Tibial nerve (tissue), 4 donors: ENCODE results near the gene FAM131B. TPM values are rescaled to one million over a fixed set of nuclear protein-coding genes. Genes with fewer than 3 reads are reported as not detected.

ENCODE experiments used
- DNase-seq, 2 donors: peaks; one replicate each; pipeline ENCODE4 v3.0.0-alpha.2; 2019; ENCODE audit warnings: low spot score in 2 of 2
- H3K27ac ChIP-seq, 4 donors: fragments of 200-600 bp; sonication (generic) in 3 of 4; one replicate each; pipeline ENCODE4 v1.5.1; 2017 to 2019; ENCODE audit warnings: mild to moderate bottlenecking in 1 of 4
- H3K27me3 ChIP-seq, 2 donors: fragments of 200-600 bp; sonication (generic) in 1 of 2; one replicate each; pipeline versions ENCODE4 v1.5.1 to v1.6.0; 2017 to 2019
- H3K36me3 ChIP-seq, 3 donors: fragments of 200-600 bp; sonication (generic); one replicate each; pipeline ENCODE4 v1.5.1; 2018 to 2019
- H3K4me1 ChIP-seq, 4 donors: fragments of 200-600 bp; sonication (generic) in 3 of 4; one replicate each; pipeline ENCODE4 v1.5.1; 2017 to 2019
- H3K4me3 ChIP-seq, 4 donors: fragments of 200-600 bp; sonication (generic) in 3 of 4; one replicate each; pipeline ENCODE4 v1.5.1; 2017 to 2019; ENCODE audit warnings: mild to moderate bottlenecking in 1 of 4, moderate library complexity in 1 of 4
- H3K9me3 ChIP-seq, 4 donors: fragments of 200-600 bp; sonication (generic) in 3 of 4; one replicate each; pipeline ENCODE4 v1.5.1; 2017 to 2019
- EP300 ChIP-seq, 2 donors: sonication (generic); formaldehyde crosslinking; IDR thresholded peaks; one replicate each; pipeline ENCODE4 v1.6.1; 2017; ENCODE audit warnings: antibody characterized with exemption in 2 of 2, mild to moderate bottlenecking in 1 of 2
- POLR2A ChIP-seq, 2 donors: fragments of 450-650 bp; IDR thresholded peaks; one replicate each; pipeline ENCODE4 v1.6.1; 2017; ENCODE audit warnings: antibody characterized with exemption in 2 of 2, mild to moderate bottlenecking in 2 of 2, moderate library complexity in 2 of 2
- WGBS, 2 donors: methylation state at CpG; one replicate each; pipeline ENCODE4 v1.1.5; 2018; 5-methylcytosine and 5-hydroxymethylcytosine counted together
- total RNA-seq, 4 donors: library from RNA; depleted of rRNA; stranded (reverse); fragments of >200 nt; gene quantifications; one replicate each; pipeline ENCODE4 v1.1.0, GENCODE V29; 2016
- TF ChIP-seq, protein P1 (sequence below), 5 experiments: fragments of 200-600 bp in 3 of 5; fragments of 450-650 bp in 2 of 5; sonication (generic) in 3 of 5; IDR thresholded peaks; one replicate each; pipeline ENCODE4 v1.5.1; 2016 to 2019; ENCODE audit warnings: antibody characterized with exemption in 5 of 5, mild to moderate bottlenecking in 3 of 5, moderate library complexity in 2 of 5

FAM131B gene
- total RNA-seq, result 1 to 10 TPM; 1.2 to 9.0 (median 1.5) TPM

DNA sequence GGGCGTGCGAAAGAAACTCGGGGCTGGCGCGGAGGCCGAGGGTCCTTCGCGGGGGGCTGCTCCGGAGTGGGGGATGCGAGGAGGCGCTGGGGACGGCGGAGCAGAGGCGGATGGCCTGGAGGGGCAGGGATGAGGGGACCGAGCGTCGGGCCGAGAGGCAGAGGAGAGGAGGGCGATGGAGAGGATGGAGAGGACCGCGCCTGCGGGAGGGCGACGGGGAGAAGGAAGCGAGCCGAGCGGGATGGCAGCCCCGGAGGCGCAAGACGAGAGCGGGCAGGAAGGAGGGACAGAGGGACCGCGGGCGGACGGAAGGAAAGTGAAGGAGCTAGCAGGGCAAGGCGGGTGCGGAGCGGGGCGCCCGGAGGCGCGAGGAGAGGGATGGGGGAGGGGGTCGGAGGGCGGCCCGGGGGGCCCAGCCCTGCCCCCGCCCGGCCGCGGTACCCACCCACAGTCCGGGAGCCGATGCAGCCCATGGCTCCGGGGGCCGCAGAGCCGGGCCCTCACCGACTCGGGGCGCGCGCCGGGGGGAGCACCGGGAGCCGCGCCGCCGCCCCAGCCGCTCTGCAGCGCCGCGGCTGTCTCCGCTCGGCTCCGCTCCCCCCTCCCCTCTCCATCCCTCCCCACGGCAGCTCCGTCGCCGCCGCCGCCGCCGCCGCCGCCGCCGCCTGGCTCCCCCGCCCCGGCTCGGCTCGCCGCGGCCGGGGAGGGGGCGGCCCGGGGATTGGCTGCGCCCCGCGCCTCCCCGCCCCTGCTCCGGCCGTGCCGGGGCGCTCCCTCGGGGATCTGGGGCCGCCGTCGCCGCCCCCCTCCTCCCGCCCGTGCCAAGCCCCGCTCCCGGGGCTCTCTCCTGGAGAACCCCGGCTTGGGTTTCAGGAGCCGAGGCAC is at the start of gene FAM131B:
Gene FAM131B, minus strand, starts transcription at position 583 of the 885 bp plus-strand sequence. Its CDS starts 110 bp downstream, at position 473.
- Histone ChIP-seq H3K27me3 (peaks cover 0 to 39% of the 10 kb centered on the region in 2 donors), H3K27ac (peak within 1 kb of the TSS in 1 of 4 donors; percentile 52), H3K4me1 (peaks cover 0 to 23% (median 9%) of the 10 kb centered on the region in 4 donors), H3K4me3 (peak within 1 kb of the TSS; percentile 42 to 78 (median 50)), H3K9me3 (no peaks in the 10 kb centered on the region), H3K36me3 (no peaks in the 10 kb centered on the region)
- 2% methylated on average over 36 to 68 of the region's 112 CpGs for WGBS, 2 donors
- DNase-seq, result no peak
- TF ChIP-seq, protein P1, sequence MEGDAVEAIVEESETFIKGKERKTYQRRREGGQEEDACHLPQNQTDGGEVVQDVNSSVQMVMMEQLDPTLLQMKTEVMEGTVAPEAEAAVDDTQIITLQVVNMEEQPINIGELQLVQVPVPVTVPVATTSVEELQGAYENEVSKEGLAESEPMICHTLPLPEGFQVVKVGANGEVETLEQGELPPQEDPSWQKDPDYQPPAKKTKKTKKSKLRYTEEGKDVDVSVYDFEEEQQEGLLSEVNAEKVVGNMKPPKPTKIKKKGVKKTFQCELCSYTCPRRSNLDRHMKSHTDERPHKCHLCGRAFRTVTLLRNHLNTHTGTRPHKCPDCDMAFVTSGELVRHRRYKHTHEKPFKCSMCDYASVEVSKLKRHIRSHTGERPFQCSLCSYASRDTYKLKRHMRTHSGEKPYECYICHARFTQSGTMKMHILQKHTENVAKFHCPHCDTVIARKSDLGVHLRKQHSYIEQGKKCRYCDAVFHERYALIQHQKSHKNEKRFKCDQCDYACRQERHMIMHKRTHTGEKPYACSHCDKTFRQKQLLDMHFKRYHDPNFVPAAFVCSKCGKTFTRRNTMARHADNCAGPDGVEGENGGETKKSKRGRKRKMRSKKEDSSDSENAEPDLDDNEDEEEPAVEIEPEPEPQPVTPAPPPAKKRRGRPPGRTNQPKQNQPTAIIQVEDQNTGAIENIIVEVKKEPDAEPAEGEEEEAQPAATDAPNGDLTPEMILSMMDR (IDR thresholded peaks at IDR 0.05), result no peak

DNA sequence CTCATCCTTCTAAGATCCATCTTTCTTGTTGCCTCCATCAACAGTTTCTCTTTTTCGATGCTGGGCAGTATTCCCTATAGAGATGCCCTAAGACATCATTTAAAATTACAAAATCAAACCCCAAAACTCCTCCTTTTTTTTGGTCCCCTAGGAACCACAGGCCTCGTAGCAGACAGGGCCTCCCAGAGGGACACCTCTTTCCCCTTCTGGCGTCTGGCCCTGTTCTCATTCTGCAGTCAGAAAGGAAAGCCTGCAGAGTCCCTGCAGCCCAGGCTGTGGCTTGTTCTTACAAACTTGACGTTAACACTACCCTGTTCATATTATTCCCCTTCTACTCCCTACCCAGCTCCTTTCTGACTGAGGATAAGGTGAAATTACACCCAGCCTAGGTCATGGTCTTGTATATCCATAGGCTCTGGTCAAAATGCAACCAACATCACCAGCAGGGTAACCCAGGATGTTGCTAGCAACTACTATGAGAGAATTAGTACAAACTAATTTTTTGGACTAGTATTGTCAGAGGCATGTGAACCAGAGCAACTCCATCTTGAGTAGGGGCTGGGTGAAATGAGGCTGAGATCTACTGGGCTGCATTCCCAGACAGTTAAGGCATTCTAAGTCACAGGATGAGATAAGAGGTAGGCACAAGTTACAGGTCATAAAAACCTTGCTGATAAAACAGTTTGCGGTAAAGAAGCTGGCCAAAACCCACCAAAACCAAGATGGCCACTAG is 49.6 kb upstream of the FAM131B start:
- Histone ChIP-seq H3K36me3 (no peaks in the 10 kb centered on the region), H3K27ac (no peak overlapping the region), H3K9me3 (no peaks in the 10 kb centered on the region), H3K4me1 (peaks cover 0 to 24% (median 11%) of the 10 kb centered on the region in 4 donors), H3K27me3 (peaks cover 0 to 5% of the 10 kb centered on the region in 2 donors), H3K4me3 (no peak overlapping the region)
- TF ChIP-seq, protein P1 (IDR thresholded peaks at IDR 0.05), result no peak
- TF ChIP-seq EP300 (IDR thresholded peaks at IDR 0.05), result no peak
- no peak for TF ChIP-seq POLR2A (IDR thresholded peaks at IDR 0.05)
- 82 to 85% methylated on average over 5 of the region's 5 CpGs for WGBS, 2 donors
- no peak for DNase-seq

DNA sequence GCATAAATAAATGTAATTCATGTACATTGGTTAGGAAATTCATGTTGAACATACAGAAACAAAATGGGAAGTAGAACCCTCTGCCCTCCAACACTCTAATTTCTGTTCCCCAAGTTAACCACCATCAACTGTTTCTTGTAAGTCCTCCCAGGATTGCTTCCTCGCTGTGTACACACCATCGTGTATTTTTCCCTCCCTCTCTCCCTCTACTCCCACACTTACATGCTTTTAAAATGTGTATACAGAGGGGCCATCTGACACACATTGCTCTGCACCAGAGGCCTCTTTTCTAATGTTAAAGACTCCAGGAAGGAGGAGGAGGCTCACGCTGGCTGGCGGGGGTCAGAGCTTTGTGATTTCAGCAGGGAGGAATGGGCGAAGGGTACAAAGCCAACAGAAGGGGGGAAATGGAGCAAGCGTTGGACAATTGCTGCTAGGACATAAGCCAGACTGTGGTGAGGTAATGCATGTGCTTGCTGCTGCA is 48.0 kb upstream of the FAM131B start:
- Histone ChIP-seq H3K27ac (no peak overlapping the region), H3K36me3 (no peaks in the 10 kb centered on the region), H3K4me1 (peaks cover 0 to 24% (median 11%) of the 10 kb centered on the region in 4 donors), H3K27me3 (peaks cover 0 to 5% of the 10 kb centered on the region in 2 donors), H3K4me3 (no peak overlapping the region), H3K9me3 (no peaks in the 10 kb centered on the region)
- TF ChIP-seq EP300 (IDR thresholded peaks at IDR 0.05), result no peak
- TF ChIP-seq POLR2A (IDR thresholded peaks at IDR 0.05), result no peak
- WGBS, 2 donors, result 14 to 36% methylated on average over 6 of the region's 6 CpGs
- DNase-seq, result no peak

DNA sequence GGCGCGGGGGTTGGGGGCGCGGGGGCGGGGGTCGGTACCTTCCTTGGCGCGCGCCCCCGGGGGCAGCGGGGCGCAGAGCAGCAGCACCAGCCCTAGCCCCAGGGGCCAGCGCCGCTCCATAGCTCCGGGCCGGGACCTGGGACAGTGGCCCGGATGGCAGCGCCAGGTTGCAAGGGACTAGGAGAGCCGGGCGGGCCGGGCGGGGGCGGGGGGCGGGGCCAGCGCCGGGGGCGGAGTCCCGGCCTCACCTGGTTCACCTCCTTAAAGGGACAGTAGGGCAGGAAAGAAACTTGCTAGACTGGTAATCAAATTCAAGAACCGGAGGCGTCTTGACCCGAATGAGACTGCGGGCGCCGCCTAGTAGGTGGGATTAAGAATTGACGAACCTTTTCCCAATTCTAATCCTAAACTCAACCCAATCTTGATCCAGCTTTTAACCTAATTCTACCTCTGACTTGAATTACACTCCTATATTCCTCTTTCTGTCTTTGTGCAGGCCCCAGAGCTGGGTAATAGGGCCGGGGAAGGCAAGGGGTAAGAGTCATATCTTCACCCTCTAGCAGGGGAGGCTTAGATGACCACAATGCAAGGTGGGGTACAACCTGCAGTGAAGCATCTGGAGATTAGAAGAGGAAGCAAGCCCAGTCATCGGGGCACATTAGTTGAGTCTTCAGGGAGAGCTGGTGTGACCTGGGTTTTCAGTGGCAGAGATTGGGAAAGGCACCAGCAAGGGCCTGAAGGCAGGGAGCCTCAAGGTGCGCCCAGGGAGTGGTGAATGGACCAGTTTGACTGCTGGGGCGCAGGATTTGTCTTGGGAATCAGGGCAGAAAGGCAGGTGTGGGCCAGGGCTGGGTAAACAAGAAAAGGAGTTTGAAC is 46.4 kb upstream of the FAM131B start, which contains the start of gene EPHA1:
Gene EPHA1, minus strand, starts transcription at position 171 of the 876 bp plus-strand sequence. Its CDS starts 51 bp downstream, at position 120.
- Histone ChIP-seq H3K27ac (peak within 1 kb of the TSS in 1 of 4 donors; percentile 64), H3K9me3 (no peaks in the 10 kb centered on the region), H3K27me3 (peaks cover 0 to 5% of the 10 kb centered on the region in 2 donors), H3K36me3 (no peaks in the 10 kb centered on the region), H3K4me3 (peak within 1 kb of the TSS in 2 of 4 donors; percentile 28 to 41), H3K4me1 (peaks cover 0 to 24% (median 11%) of the 10 kb centered on the region in 4 donors)
- no peak for DNase-seq
- 11 to 22% methylated on average over 11 to 33 of the region's 39 CpGs for WGBS, 2 donors
- TF ChIP-seq, protein P1 (IDR thresholded peaks at IDR 0.05), result peak; percentile 12 to 31 (median 20)
- TF ChIP-seq POLR2A (IDR thresholded peaks at IDR 0.05) (no peak), EP300 (IDR thresholded peaks at IDR 0.05) (no peak)

DNA sequence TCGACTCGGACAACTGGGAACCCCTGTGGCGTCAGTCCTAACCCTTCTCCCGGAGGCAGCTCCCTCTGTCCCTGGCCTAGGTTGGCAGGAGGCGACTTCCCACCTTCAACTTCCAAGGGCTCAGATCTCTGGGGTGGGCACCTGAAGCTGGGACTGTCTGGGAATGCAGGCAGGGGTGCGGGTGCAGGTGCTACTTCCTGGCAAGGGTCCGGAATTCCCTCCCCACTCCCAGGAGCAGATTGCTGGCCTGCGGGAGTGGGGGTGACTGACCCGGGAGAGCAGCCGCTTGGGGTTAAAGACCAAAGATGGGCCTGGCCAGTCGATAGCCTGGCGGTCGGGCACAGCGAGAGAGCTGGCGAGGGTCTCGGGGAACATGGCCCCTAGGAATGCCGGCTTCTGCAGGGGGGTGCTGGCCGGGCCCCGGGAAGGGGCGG is 45.8 kb upstream of the FAM131B start:
- peak overlapping the region in 1 of 4 donors; percentile 64 for H3K27ac ChIP-seq
- DNase-seq, result no peak
- WGBS, 2 donors, result 48 to 51% methylated on average over 10 to 17 of the region's 20 CpGs

More for the DNA sequence above, 45.8 kb upstream of the FAM131B start:
- TF ChIP-seq, protein P1 (IDR thresholded peaks at IDR 0.05), result no peak
- no peak for TF ChIP-seq EP300 (IDR thresholded peaks at IDR 0.05)
- TF ChIP-seq POLR2A (IDR thresholded peaks at IDR 0.05), result no peak
- Histone ChIP-seq H3K4me1 (peaks cover 0 to 24% (median 11%) of the 10 kb centered on the region in 4 donors), H3K36me3 (no peaks in the 10 kb centered on the region), H3K9me3 (no peaks in the 10 kb centered on the region), H3K27me3 (peaks cover 0 to 5% of the 10 kb centered on the region in 2 donors), H3K4me3 (peak overlapping the region in 2 of 4 donors; percentile 28 to 41)
